ENCODE results near the gene DAND5. TPM values are rescaled to one million over a fixed set of nuclear protein-coding genes. Genes with fewer than 3 reads are reported as not detected.

The DAND5 gene
- total and polyA plus RNA-seq, 9 of the 15 experiments (the other 6 are each of a cell fraction or from before 2014, with no cell fraction given), result 0.22 to 0.83 (median 0.60) TPM

GRCh38 chr19:12955996-12956395 lies 13.4 kb upstream of the DAND5 start (continued):
- TF ChIP-seq REST (IDR thresholded peaks at IDR 0.05; ENCODE audit: borderline replicate concordance) (no peak), REST (CRISPR knock-in tag; IDR thresholded peaks at IDR 0.05; ENCODE audit: low read depth) (no peak), ZC3H11A (IDR thresholded peaks at IDR 0.05; ENCODE audit: low read depth, low read length) (no peak), KAT7 (CRISPR knock-in tag; IDR thresholded peaks at IDR 0.05; ENCODE audit: borderline replicate concordance) (no peak)

All from K562 (cell line).